Central memory CD8-positive, alpha-beta T cell (primary cell): Measurements from ENCODE around the gene EI24.

Experiments
- ATAC-seq: fragments of 150-1000 bp; cut with Tn5 transposase; replicated peaks from 2 replicates; pipeline ENCODE4 v1.10.0; 2022; ENCODE audit warnings: mild to moderate bottlenecking, moderate FRiP score, moderate number of reproducible peaks; ENCODE audit not compliant: poor library complexity, severe bottlenecking; ENCODE audit errors: extremely low read depth
- DNase-seq, 2 donors: peaks; one replicate each; pipeline ENCODE4 v3.0.0; 2021; ENCODE audit warnings: low spot score in 2 of 2
- H3K27ac Mint-ChIP-seq: one replicate; pipeline ENCODE4 v1.8.0; 2022; ENCODE audit warnings: low read depth, mild to moderate bottlenecking, moderate library complexity, mixed read lengths
- H3K27me3 Mint-ChIP-seq: one replicate; pipeline ENCODE4 v1.8.0; 2022; ENCODE audit warnings: mixed read lengths
- H3K36me3 Mint-ChIP-seq: one replicate; pipeline ENCODE4 v1.8.0; 2022; ENCODE audit warnings: mild to moderate bottlenecking, moderate library complexity, mixed read lengths; ENCODE audit not compliant: insufficient read depth
- H3K4me1 Mint-ChIP-seq: one replicate; pipeline ENCODE4 v1.8.0; 2022; ENCODE audit warnings: mixed read lengths
- H3K4me3 Mint-ChIP-seq: one replicate; pipeline ENCODE4 v1.8.0; 2022; ENCODE audit warnings: mild to moderate bottlenecking, moderate library complexity, mixed read lengths
- H3K9me3 Mint-ChIP-seq: one replicate; pipeline ENCODE4 v1.8.0; 2022; ENCODE audit warnings: mixed read lengths

The EI24 gene

GRCh38 chr11:125586623-125587022 lies 17.3 kb downstream of the EI24 start:
- H3K27ac Mint-ChIP-seq: peak overlapping the region; percentile 67

DNA sequence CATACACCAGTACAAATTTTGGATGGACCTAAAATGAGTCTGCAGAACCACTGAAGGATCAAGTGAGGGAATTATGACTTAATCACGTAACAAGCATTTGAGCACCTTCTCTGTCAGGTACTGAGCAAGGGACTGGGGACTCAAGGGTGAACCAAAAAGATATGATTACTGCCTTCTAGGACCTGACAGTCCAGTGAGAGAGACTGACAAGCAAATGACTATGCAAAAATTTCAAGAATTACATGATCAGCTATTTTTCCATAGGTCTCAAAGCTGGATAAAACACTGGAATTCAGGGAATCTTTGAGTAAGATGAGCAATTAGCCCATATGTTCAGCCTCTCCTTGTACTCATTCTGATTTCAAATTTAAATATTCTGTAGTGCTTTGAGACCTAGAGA lies 18.2 kb downstream of the EI24 start:
- Mint-ChIP-seq H3K36me3 (peaks cover 30% of the 10 kb centered on the region), H3K27me3 (no peaks in the 10 kb centered on the region), H3K4me1 (peaks cover 11% of the 10 kb centered on the region), H3K4me3 (no peak overlapping the region), H3K9me3 (no peaks in the 10 kb centered on the region), H3K27ac (no peak overlapping the region)
- DNase-seq: no peak
- no peak for ATAC-seq

More at GRCh38 chr11:125586623-125587022, 17.3 kb downstream of the EI24 start:
- Mint-ChIP-seq H3K27me3 (no peaks in the 10 kb centered on the region), H3K9me3 (no peaks in the 10 kb centered on the region), H3K36me3 (peaks cover 29% of the 10 kb centered on the region), H3K4me1 (peaks cover 4% of the 10 kb centered on the region), H3K4me3 (no peak overlapping the region)
- DNase-seq (no peak), ATAC-seq (no peak)

DNA sequence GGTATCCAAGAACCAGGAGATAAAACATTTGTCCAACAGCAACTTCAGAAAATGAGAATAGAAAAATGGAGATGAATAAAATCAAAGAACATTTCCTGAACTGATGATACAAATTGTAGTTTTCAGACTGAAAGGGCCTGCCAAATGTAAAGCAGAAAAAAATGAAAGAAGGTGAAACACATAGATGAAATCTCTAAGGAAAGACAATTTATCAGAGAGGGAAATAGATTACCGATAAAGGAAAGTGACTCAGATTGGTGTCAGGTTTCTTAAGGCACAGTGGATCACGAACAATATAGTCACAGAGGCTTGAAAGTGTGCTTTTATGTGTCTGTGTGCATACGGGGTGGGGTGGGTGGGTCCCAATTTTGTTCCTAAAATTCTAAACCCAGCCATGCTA lies 19.2 kb downstream of the EI24 start:
- ATAC-seq: no peak
- no peak overlapping the region for H3K4me3 Mint-ChIP-seq
- no peak for DNase-seq
- H3K36me3 Mint-ChIP-seq: peaks cover 28% of the 10 kb centered on the region
- H3K9me3 Mint-ChIP-seq: no peaks in the 10 kb centered on the region
- H3K27ac Mint-ChIP-seq: no peak overlapping the region
- peaks cover 21% of the 10 kb centered on the region for H3K4me1 Mint-ChIP-seq
- no peaks in the 10 kb centered on the region for H3K27me3 Mint-ChIP-seq

- Mint-ChIP-seq H3K27me3 (no peaks in the 10 kb centered on the region), H3K4me1 (peaks cover 48% of the 10 kb centered on the region), H3K36me3 (peaks cover 22% of the 10 kb centered on the region), H3K9me3 (no peaks in the 10 kb centered on the region), H3K27ac (peak overlapping the region; percentile 98), H3K4me3 (peak overlapping the region; percentile 89)
- DNase-seq: no peak
- peak; percentile 15 for ATAC-seq
These were observed 22.5 kb downstream of the EI24 start for GRCh38 chr11:125591649-125592304.

GRCh38 chr11:125592305-125593113 lies 23.2 kb downstream of the EI24 start, which contains the start of gene STT3A:
STT3A (plus strand) TSS chr11:125592852; CDS start chr11:125595916, 3,064 bp downstream.
- peaks cover 24% of the 10 kb centered on the region for H3K36me3 Mint-ChIP-seq
- peak; percentile 97 for ATAC-seq
- no peaks in the 10 kb centered on the region for H3K27me3 Mint-ChIP-seq
- H3K9me3 Mint-ChIP-seq: no peaks in the 10 kb centered on the region
- H3K4me1 Mint-ChIP-seq: peaks cover 49% of the 10 kb centered on the region
- H3K4me3 Mint-ChIP-seq: peak within 1 kb of the TSS; percentile 89
- H3K27ac Mint-ChIP-seq: peak within 1 kb of the TSS; percentile 98
- peak; percentile 98 for DNase-seq

DNA sequence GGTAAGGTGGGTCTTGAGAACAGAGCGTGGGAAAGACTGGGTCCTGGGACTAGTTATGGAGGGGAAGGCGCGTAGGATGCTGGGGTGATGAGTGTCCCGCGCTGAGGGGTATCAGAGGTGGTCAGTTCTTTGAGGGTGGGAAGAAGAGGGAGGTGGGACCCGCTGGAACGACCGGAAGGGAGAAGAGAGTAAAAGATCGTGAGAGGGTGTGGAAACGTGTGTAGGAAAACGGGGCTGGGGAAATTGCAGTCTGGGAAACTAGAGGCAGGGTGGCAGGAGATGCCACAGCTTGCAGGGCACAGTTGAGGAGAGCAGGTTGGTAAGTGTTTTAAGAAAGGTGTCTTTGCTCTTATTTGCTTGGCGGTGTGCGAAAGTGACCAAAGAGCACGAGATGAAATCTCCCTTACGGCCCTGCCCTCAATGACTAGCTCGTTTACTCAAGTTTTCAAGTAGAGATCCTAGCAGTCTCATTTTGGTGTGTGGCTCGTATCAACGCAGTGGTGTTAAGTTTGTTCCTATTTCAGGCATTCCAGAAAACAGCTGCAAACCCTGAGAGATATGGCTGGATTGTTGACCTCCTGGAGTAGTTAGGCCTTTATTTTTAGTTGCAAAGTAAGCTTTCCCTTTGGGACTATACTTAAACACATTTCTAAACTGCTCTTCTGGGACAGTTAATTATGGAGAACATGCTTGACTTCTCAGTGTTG lies 24.0 kb downstream of the EI24 start:
- ATAC-seq (no peak), DNase-seq (no peak)
- Mint-ChIP-seq H3K4me3 (peak overlapping the region; percentile 89), H3K27ac (peak overlapping the region; percentile 98), H3K27me3 (no peaks in the 10 kb centered on the region), H3K4me1 (peaks cover 49% of the 10 kb centered on the region), H3K36me3 (peaks cover 30% of the 10 kb centered on the region), H3K9me3 (no peaks in the 10 kb centered on the region)

DNA sequence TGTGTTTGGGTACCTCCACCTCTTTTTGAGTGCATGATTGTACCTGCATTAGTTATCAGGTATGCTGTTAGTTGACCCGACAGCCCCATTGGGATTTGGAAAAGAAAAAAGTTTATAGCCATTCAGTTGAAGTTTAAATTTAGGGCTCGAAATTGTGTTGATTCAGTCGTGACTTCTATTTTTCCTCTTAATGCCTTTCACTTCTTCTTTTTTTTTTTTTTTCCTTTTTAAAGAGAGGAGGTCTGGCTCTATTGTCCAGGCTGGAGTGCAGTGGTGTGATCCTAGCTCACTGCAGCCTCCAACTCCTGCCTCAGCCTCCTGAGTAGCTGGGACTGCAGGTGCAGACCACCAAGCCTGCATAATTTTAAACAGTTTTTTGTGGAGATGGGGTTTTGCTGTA lies 25.7 kb downstream of the EI24 start:
- H3K4me1 Mint-ChIP-seq: peaks cover 49% of the 10 kb centered on the region
- no peak overlapping the region for H3K4me3 Mint-ChIP-seq
- no peaks in the 10 kb centered on the region for H3K27me3 Mint-ChIP-seq
- DNase-seq: no peak
- ATAC-seq: no peak
- no peaks in the 10 kb centered on the region for H3K9me3 Mint-ChIP-seq
- peaks cover 41% of the 10 kb centered on the region for H3K36me3 Mint-ChIP-seq
- H3K27ac Mint-ChIP-seq: peak overlapping the region; percentile 40

GRCh38 chr11:125600663-125601062 lies 31.4 kb downstream of the EI24 start:
- Mint-ChIP-seq H3K9me3 (no peaks in the 10 kb centered on the region), H3K27ac (no peak overlapping the region)
- no peak for ATAC-seq

GRCh38 chr11:125603207-125603606 lies 33.9 kb downstream of the EI24 start:
- ATAC-seq (no peak), DNase-seq (no peak)
- H3K9me3 Mint-ChIP-seq: no peaks in the 10 kb centered on the region
- H3K27ac Mint-ChIP-seq: no peak overlapping the region
- H3K4me1 Mint-ChIP-seq: peaks cover 8% of the 10 kb centered on the region
- no peaks in the 10 kb centered on the region for H3K27me3 Mint-ChIP-seq
- no peak overlapping the region for H3K4me3 Mint-ChIP-seq
- peaks cover 84% of the 10 kb centered on the region for H3K36me3 Mint-ChIP-seq

More at GRCh38 chr11:125600663-125601062, 31.4 kb downstream of the EI24 start:
- Mint-ChIP-seq H3K4me1 (peaks cover 19% of the 10 kb centered on the region), H3K27me3 (no peaks in the 10 kb centered on the region), H3K36me3 (peaks cover 74% of the 10 kb centered on the region), H3K4me3 (no peak overlapping the region)
- no peak for DNase-seq

DNA sequence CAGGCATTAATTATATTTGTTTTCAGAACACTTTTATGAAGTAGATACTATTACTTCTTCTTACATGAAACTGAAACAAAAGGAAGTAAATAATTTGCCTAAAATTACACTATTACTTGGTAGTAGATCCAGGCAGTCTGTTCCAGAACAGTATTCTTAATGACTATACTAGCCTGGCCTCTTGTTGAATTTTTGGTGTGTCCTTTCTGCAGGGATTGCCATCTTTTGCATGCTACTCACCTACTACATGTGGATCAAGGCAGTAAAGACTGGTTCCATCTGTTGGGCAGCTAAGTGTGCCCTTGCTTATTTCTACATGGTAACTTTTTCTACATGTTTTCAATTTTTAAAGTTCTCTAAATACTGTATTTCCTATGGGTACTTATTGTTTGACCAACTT lies 36.1 kb downstream of the EI24 start:
- H3K27me3 Mint-ChIP-seq: no peaks in the 10 kb centered on the region
- no peak for ATAC-seq
- H3K4me3 Mint-ChIP-seq: no peak overlapping the region
- H3K9me3 Mint-ChIP-seq: no peaks in the 10 kb centered on the region
- no peak for DNase-seq
- H3K36me3 Mint-ChIP-seq: peaks cover 87% of the 10 kb centered on the region
- peaks cover 8% of the 10 kb centered on the region for H3K4me1 Mint-ChIP-seq
- H3K27ac Mint-ChIP-seq: no peak overlapping the region

- Mint-ChIP-seq H3K4me1 (no peaks in the 10 kb centered on the region), H3K9me3 (no peaks in the 10 kb centered on the region), H3K36me3 (peaks cover 87% of the 10 kb centered on the region), H3K27me3 (no peaks in the 10 kb centered on the region), H3K27ac (no peak overlapping the region), H3K4me3 (no peak overlapping the region)
- no peak for DNase-seq
- no peak for ATAC-seq
These were observed 40.3 kb downstream of the EI24 start for GRCh38 chr11:125609545-125609944.

GRCh38 chr11:125618383-125618782 lies 49.1 kb downstream of the EI24 start:
- H3K9me3 Mint-ChIP-seq: no peaks in the 10 kb centered on the region
- ATAC-seq (no peak), DNase-seq (no peak)
- no peak overlapping the region for H3K27ac Mint-ChIP-seq
- no peaks in the 10 kb centered on the region for H3K4me1 Mint-ChIP-seq
- H3K36me3 Mint-ChIP-seq: peaks cover 63% of the 10 kb centered on the region
- no peaks in the 10 kb centered on the region for H3K27me3 Mint-ChIP-seq
- no peak overlapping the region for H3K4me3 Mint-ChIP-seq
